Ishikawa (cell line): ENCODE results near the gene ZNF423.

Experiments
- CEBPB ChIP-seq: IDR thresholded peaks from 2 replicates; pipeline ENCODE4 v1.6.1; 2012
- CREB1 ChIP-seq: IDR thresholded peaks from 2 replicates; pipeline ENCODE4 v1.6.1; 2012; ENCODE audit warnings: low read depth
- EGR1 ChIP-seq: IDR thresholded peaks from 2 replicates; pipeline ENCODE4 v1.6.1; 2012
- EP300 ChIP-seq: IDR thresholded peaks from 2 replicates; pipeline ENCODE4 v1.6.1; 2012; ENCODE audit warnings: borderline replicate concordance
- FOXM1 ChIP-seq: IDR thresholded peaks from 2 replicates; pipeline ENCODE4 v1.6.1; 2012; ENCODE audit warnings: low read depth, borderline replicate concordance
- MAX ChIP-seq: IDR thresholded peaks from 2 replicates; pipeline ENCODE4 v1.6.1; 2012
- NFIC ChIP-seq: IDR thresholded peaks from 2 replicates; pipeline ENCODE4 v1.6.1; 2012
- RAD21 ChIP-seq: IDR thresholded peaks from 2 replicates; pipeline ENCODE4 v1.6.1; 2012; ENCODE audit warnings: low read depth
- REST ChIP-seq: IDR thresholded peaks from 2 replicates; pipeline ENCODE4 v1.6.1; 2012; ENCODE audit warnings: low read depth, mild to moderate bottlenecking
- TAF1 ChIP-seq: IDR thresholded peaks from 2 replicates; pipeline ENCODE4 v1.6.1; 2012; ENCODE audit warnings: low read depth, mild to moderate bottlenecking
- TCF12 ChIP-seq: IDR thresholded peaks from 2 replicates; pipeline ENCODE4 v1.6.1; 2012; ENCODE audit warnings: low read depth
- TEAD4 ChIP-seq: IDR thresholded peaks from 2 replicates; pipeline ENCODE4 v1.6.1; 2012
- USF1 ChIP-seq: IDR thresholded peaks from 2 replicates; pipeline ENCODE4 v1.6.1; 2012
- YY1 ChIP-seq: IDR thresholded peaks from 2 replicates; pipeline ENCODE4 v1.6.1; 2012; ENCODE audit warnings: low read depth
- ZBTB7A ChIP-seq: IDR thresholded peaks from 2 replicates; pipeline ENCODE4 v1.6.1; 2012; ENCODE audit warnings: low read depth

Gene ZNF423

GRCh38 chr16:49712106-49712505 lies 143.8 kb downstream of the ZNF423 start:
- TF ChIP-seq EGR1 (no peak), CREB1 (no peak), ZBTB7A (no peak), YY1 (no peak), CEBPB (no peak), TEAD4 (no peak), FOXM1 (no peak), TAF1 (no peak), TCF12 (no peak)

- TF ChIP-seq TAF1 = no peak
- no peak for TF ChIP-seq MAX
- TF ChIP-seq REST = no peak
- no peak for TF ChIP-seq TCF12
Measured at GRCh38 chr16:49709057-49709456, 146.9 kb downstream of the ZNF423 start.

GRCh38 chr16:49708491-49708890 lies 147.4 kb downstream of the ZNF423 start:
- no peak for TF ChIP-seq MAX
- TF ChIP-seq TAF1 = no peak
- no peak for TF ChIP-seq REST
- no peak for TF ChIP-seq YY1
- TF ChIP-seq CEBPB = no peak
- TF ChIP-seq TCF12 = no peak

- TF ChIP-seq CEBPB = no peak
Measured at GRCh38 chr16:49706620-49707355, 149.1 kb downstream of the ZNF423 start.

- no peak for TF ChIP-seq CREB1
- TF ChIP-seq YY1 = 0 out of 2 replicates have a peak, but pooled peaks have one; percentile 38
- TF ChIP-seq NFIC = no peak
- TF ChIP-seq RAD21 = peak; percentile 57
- no peak for TF ChIP-seq TCF12
- TF ChIP-seq CEBPB = no peak
Measured at GRCh38 chr16:49704586-49705155, 151.2 kb downstream of the ZNF423 start.

- TF ChIP-seq FOXM1 = 0 out of 2 replicates have a peak, but pooled peaks have one; percentile 9
- TF ChIP-seq RAD21 = no peak
Measured at GRCh38 chr16:49703483-49703882, 152.4 kb downstream of the ZNF423 start.

GRCh38 chr16:49701789-49702494 lies 154.0 kb downstream of the ZNF423 start:
- TF ChIP-seq YY1 = no peak
- TF ChIP-seq TCF12 = peak; percentile 99
- TF ChIP-seq FOXM1 = peak; percentile 98
- peak; percentile 38 for TF ChIP-seq TAF1
- TF ChIP-seq RAD21 = peak; percentile 2; the same call in 1 of the 2 replicates
- TF ChIP-seq CREB1 = peak; percentile 53; the same call in 1 of the 2 replicates
- peak; percentile 93 for TF ChIP-seq TEAD4
- peak; percentile 99 for TF ChIP-seq EP300
- peak; percentile 17; the same call in 1 of the 2 replicates for TF ChIP-seq REST
- TF ChIP-seq USF1 = no peak
- peak; percentile 89 for TF ChIP-seq NFIC
- TF ChIP-seq ZBTB7A = peak; percentile 7; the same call in 1 of the 2 replicates
- peak; percentile 60 for TF ChIP-seq EGR1
- peak; percentile 77 for TF ChIP-seq CEBPB
- TF ChIP-seq MAX = peak; percentile 47
